Measurements from ENCODE around the gene VASP. TPM values are rescaled to one million over a fixed set of nuclear protein-coding genes. Genes with fewer than 3 reads are reported as not detected.

Gene VASP
- total and polyA plus RNA-seq, 2 experiments from 2014 or later, result 60.3 to 147 TPM

DNA sequence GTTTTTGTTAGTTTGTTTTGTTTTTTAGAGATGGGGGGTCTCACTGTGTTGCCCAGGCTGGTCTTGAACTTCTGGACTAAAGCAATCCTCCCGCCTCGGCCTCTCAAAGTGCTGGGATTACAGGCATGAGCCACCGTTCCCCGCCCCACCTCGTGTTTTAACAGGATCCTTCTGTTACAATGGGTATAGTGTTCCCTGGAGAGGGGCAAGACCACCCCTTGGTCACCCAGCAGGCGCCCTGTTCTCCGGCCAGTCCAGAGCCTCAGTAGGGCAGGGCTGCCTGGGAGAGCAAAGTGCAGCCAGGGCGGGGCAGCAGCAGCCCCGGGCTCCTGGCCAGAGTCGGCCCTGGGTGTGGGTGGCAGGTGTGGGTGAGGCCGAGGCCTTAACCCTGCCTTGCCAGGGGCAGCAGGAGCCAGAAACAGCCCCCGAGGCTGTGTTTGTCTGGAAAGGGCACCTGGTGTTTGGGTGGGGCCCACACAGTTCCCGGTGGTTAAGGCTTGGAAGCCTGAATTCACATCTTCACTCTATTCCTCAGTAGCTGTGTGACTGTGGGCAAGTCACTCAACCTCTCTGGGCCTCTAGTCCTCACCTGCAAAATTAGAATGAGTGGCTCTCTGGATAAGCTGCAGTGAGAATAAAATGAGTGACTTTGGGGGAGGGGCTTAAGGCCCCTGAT lies 7.2 kb downstream of the VASP start:
- ATAC-seq (no peak), DNase-seq (ENCODE audit: low spot score) (no peak)
- Histone ChIP-seq H3K9me2 (ENCODE audit: insufficient read depth) (no peaks in the 10 kb centered on the region), H3K27me3 (ENCODE audit: insufficient read depth) (no peaks in the 10 kb centered on the region), H3K36me3 (ENCODE audit: insufficient read depth) (peaks cover 7% of the 10 kb centered on the region), H4K20me1 (replicated peaks; ENCODE audit: insufficient read depth) (peaks cover 55% of the 10 kb centered on the region), H3K79me2 (replicated peaks; ENCODE audit: insufficient read depth) (peaks cover 83% of the 10 kb centered on the region), H3K4me2 (no peak overlapping the region), H2AFZ (no peak overlapping the region), H3K4me3 (no peak overlapping the region), H3K27ac (ENCODE audit: low read depth) (no peak overlapping the region), H3F3A (replicated peaks; ENCODE audit: low read depth) (peaks cover 4% of the 10 kb centered on the region; the same call in 1 of the 2 replicates), H3K4me1 (ENCODE audit: insufficient read depth) (peaks cover 13% of the 10 kb centered on the region)
- TF ChIP-seq, protein P1, sequence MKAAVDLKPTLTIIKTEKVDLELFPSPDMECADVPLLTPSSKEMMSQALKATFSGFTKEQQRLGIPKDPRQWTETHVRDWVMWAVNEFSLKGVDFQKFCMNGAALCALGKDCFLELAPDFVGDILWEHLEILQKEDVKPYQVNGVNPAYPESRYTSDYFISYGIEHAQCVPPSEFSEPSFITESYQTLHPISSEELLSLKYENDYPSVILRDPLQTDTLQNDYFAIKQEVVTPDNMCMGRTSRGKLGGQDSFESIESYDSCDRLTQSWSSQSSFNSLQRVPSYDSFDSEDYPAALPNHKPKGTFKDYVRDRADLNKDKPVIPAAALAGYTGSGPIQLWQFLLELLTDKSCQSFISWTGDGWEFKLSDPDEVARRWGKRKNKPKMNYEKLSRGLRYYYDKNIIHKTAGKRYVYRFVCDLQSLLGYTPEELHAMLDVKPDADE (IDR thresholded peaks at IDR 0.05), result no peak
- TF ChIP-seq, protein P2, sequence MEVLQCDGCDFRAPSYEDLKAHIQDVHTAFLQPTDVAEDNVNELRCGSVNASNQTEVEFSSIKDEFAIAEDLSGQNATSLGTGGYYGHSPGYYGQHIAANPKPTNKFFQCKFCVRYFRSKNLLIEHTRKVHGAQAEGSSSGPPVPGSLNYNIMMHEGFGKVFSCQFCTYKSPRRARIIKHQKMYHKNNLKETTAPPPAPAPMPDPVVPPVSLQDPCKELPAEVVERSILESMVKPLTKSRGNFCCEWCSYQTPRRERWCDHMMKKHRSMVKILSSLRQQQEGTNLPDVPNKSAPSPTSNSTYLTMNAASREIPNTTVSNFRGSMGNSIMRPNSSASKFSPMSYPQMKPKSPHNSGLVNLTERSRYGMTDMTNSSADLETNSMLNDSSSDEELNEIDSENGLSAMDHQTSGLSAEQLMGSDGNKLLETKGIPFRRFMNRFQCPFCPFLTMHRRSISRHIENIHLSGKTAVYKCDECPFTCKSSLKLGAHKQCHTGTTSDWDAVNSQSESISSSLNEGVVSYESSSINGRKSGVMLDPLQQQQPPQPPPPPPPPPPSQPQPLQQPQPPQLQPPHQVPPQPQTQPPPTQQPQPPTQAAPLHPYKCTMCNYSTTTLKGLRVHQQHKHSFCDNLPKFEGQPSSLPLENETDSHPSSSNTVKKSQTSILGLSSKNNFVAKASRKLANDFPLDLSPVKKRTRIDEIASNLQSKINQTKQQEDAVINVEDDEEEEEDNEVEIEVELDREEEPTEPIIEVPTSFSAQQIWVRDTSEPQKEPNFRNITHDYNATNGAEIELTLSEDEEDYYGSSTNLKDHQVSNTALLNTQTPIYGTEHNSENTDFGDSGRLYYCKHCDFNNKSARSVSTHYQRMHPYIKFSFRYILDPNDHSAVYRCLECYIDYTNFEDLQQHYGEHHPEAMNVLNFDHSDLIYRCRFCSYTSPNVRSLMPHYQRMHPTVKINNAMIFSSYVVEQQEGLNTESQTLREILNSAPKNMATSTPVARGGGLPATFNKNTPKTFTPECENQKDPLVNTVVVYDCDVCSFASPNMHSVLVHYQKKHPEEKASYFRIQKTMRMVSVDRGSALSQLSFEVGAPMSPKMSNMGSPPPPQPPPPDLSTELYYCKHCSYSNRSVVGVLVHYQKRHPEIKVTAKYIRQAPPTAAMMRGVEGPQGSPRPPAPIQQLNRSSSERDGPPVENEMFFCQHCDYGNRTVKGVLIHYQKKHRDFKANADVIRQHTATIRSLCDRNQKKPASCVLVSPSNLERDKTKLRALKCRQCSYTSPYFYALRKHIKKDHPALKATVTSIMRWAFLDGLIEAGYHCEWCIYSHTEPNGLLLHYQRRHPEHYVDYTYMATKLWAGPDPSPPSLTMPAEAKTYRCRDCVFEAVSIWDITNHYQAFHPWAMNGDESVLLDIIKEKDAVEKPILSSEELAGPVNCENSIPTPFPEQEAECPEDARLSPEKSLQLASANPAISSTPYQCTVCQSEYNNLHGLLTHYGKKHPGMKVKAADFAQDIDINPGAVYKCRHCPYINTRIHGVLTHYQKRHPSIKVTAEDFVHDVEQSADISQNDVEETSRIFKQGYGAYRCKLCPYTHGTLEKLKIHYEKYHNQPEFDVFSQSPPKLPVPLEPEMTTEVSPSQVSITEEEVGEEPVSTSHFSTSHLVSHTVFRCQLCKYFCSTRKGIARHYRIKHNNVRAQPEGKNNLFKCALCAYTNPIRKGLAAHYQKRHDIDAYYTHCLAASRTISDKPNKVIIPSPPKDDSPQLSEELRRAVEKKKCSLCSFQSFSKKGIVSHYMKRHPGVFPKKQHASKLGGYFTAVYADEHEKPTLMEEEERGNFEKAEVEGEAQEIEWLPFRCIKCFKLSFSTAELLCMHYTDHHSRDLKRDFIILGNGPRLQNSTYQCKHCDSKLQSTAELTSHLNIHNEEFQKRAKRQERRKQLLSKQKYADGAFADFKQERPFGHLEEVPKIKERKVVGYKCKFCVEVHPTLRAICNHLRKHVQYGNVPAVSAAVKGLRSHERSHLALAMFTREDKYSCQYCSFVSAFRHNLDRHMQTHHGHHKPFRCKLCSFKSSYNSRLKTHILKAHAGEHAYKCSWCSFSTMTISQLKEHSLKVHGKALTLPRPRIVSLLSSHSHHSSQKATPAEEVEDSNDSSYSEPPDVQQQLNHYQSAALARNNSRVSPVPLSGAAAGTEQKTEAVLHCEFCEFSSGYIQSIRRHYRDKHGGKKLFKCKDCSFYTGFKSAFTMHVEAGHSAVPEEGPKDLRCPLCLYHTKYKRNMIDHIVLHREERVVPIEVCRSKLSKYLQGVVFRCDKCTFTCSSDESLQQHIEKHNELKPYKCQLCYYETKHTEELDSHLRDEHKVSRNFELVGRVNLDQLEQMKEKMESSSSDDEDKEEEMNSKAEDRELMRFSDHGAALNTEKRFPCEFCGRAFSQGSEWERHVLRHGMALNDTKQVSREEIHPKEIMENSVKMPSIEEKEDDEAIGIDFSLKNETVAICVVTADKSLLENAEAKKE (CRISPR knock-in tag; IDR thresholded peaks at IDR 0.05), result no peak
- TF ChIP-seq POLR2AphosphoS5 (IDR thresholded peaks at IDR 0.05; ENCODE audit: low read depth) (no peak), STAT1 (IDR thresholded peaks at IDR 0.05; ENCODE audit: unreplicated experiment) (no peak), JUNB (IDR thresholded peaks at IDR 0.05; ENCODE audit: unreplicated experiment) (no peak), ZNF331 (CRISPR knock-in tag; IDR thresholded peaks at IDR 0.05; ENCODE audit: low read depth) (no peak)
- TF ChIP-seq, protein P3, sequence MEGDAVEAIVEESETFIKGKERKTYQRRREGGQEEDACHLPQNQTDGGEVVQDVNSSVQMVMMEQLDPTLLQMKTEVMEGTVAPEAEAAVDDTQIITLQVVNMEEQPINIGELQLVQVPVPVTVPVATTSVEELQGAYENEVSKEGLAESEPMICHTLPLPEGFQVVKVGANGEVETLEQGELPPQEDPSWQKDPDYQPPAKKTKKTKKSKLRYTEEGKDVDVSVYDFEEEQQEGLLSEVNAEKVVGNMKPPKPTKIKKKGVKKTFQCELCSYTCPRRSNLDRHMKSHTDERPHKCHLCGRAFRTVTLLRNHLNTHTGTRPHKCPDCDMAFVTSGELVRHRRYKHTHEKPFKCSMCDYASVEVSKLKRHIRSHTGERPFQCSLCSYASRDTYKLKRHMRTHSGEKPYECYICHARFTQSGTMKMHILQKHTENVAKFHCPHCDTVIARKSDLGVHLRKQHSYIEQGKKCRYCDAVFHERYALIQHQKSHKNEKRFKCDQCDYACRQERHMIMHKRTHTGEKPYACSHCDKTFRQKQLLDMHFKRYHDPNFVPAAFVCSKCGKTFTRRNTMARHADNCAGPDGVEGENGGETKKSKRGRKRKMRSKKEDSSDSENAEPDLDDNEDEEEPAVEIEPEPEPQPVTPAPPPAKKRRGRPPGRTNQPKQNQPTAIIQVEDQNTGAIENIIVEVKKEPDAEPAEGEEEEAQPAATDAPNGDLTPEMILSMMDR (conservative IDR thresholded peaks at IDR 0.05; ENCODE audit: low read depth in 2 of 2), result no peak
- Mint-ChIP-seq H3K4me1 (peaks cover 16% of the 10 kb centered on the region), H3K9me3 (no peaks in the 10 kb centered on the region; the same call in 2 of the 3 replicates), H3K36me3 (ENCODE audit: low read depth) (peaks cover 30% of the 10 kb centered on the region), H3K4me3 (no peak overlapping the region), H3K27me3 (ENCODE audit: insufficient read depth, low read depth, poor library complexity) (peaks cover 2% of the 10 kb centered on the region), H3K27ac (no peak overlapping the region)

All from GM23338 (cell line).